Liver (tissue), 3 donors: Measurements from ENCODE around the gene ZNF662.

ENCODE experiments used
- ATF3 ChIP-seq: IDR thresholded peaks from 2 replicates; pipeline ENCODE4 v1.6.1; 2016; ENCODE audit warnings: antibody characterized with exemption
- CTCF ChIP-seq: fragments of 150-350 bp; IDR thresholded peaks from 2 replicates; pipeline ENCODE4 v1.5.1; 2017; ENCODE audit warnings: improper control_type of control experiment, low read depth, low read length; ENCODE audit not compliant: missing input control
- EGR1 ChIP-seq, 2 donors: IDR thresholded peaks; 2 replicates each; pipeline ENCODE4 v1.6.1; 2016 to 2018; ENCODE audit warnings: antibody characterized with exemption in 2 of 2, low read depth in 2 of 2
- FOXA1 ChIP-seq: IDR thresholded peaks from 2 replicates; pipeline ENCODE4 v1.6.1; 2016; ENCODE audit warnings: antibody characterized with exemption
- GABPA ChIP-seq, 2 donors: IDR thresholded peaks in 1 of 2; conservative IDR thresholded peaks in 1 of 2; 2 replicates each; pipeline ENCODE4 v1.6.1; 2016; ENCODE audit warnings: antibody characterized with exemption in 2 of 2, mild to moderate bottlenecking in 1 of 2, moderate library complexity in 1 of 2
- HNF4A ChIP-seq, 2 donors: conservative IDR thresholded peaks; 2 replicates each; pipeline ENCODE4 v1.6.1; 2016; ENCODE audit warnings: antibody characterized with exemption in 2 of 2, mild to moderate bottlenecking in 2 of 2
- JUND ChIP-seq, 2 donors: IDR thresholded peaks; 2 replicates each; pipeline ENCODE4 v1.6.1; 2016; ENCODE audit warnings: antibody characterized with exemption in 2 of 2
- MAX ChIP-seq: IDR thresholded peaks from 2 replicates; pipeline ENCODE4 v1.6.1; 2016; ENCODE audit warnings: antibody characterized with exemption
- RAD21 ChIP-seq, 2 donors: IDR thresholded peaks; 2 replicates each; pipeline ENCODE4 v1.6.1; 2016; ENCODE audit warnings: antibody characterized with exemption in 2 of 2, mild to moderate bottlenecking in 2 of 2
- REST ChIP-seq: IDR thresholded peaks from 2 replicates; pipeline ENCODE4 v1.6.1; 2016; ENCODE audit warnings: antibody characterized with exemption, mild to moderate bottlenecking
- RXRA ChIP-seq, 2 donors: IDR thresholded peaks; 2 replicates each; pipeline ENCODE4 v1.6.1; 2017 to 2018; ENCODE audit warnings: antibody characterized with exemption in 2 of 2, mild to moderate bottlenecking in 1 of 2
- SP1 ChIP-seq: IDR thresholded peaks from 2 replicates; pipeline ENCODE4 v1.6.1; 2018; ENCODE audit warnings: antibody characterized with exemption, mild to moderate bottlenecking
- TAF1 ChIP-seq: conservative IDR thresholded peaks from 2 replicates; pipeline ENCODE4 v1.6.1; 2016; ENCODE audit warnings: antibody characterized with exemption, mild to moderate bottlenecking
- YY1 ChIP-seq: IDR thresholded peaks from 2 replicates; pipeline ENCODE4 v1.6.1; 2016; ENCODE audit warnings: antibody characterized with exemption, mild to moderate bottlenecking
- donor health status: healthy.
- donor health status: healthy.

GRCh38 chr3:42876940-42877720, 28.8 kb upstream of the ZNF662 start:
- no peak for TF ChIP-seq CTCF
- no peak for TF ChIP-seq TAF1
- no peak for TF ChIP-seq FOXA1
- no peak for TF ChIP-seq SP1
- no peak for TF ChIP-seq RAD21 (IDR thresholded peaks at IDR 0.05)
- TF ChIP-seq YY1: no peak
- TF ChIP-seq RXRA (IDR thresholded peaks at IDR 0.05): no peak
- TF ChIP-seq EGR1 (IDR thresholded peaks at IDR 0.05; ENCODE audit: low read depth in 2 of 2): no peak
- TF ChIP-seq REST: no peak
- TF ChIP-seq ATF3: no peak
- no peak for TF ChIP-seq MAX
- TF ChIP-seq HNF4A (conservative IDR thresholded peaks at IDR 0.05): peak in 1 of 2 donors; percentile 6
- TF ChIP-seq JUND (IDR thresholded peaks at IDR 0.05): no peak
- no peak for TF ChIP-seq GABPA (IDR thresholded peaks at IDR 0.05 in 1 of 2, conservative IDR thresholded peaks at IDR 0.05 in 1 of 2)
